MV-4-11 (cell line): ENCODE data around the gene PLXDC2.

Experiments
- DNase-seq: peaks from one replicate; lab custom pipeline; 2025; lab: John Stamatoyannopoulos, UW

The PLXDC2 gene

DNA sequence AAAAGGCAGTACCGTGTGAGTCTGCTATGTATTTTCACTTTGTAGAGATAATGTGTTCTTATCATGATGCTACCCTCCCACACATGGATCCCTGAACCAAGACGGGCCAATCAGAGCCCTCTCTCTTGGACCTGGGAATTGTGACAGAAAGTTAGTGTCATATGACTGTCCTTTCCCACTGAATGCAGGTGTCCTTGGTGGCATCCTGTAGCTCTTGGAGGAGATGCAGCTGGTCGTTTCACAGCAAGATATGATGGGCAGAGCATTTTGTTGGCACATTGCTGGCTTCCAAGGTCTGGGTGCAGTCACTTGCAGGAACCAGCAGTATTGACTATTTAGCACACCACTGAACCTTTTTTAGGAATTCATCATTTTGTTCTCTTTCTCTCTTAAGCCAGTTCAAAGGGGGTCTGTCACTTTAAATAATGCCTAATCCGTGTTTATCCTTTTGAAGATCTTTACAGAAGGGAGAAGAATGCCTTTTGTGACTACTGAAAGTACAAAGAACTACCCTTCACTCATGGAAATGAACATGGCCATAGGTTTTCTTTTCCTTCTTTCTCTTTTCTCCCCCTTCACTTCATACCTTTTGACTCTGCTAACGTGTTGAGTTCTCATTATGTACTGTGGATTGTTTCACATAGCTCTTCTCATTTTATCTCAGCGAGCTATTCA lies 125.1 kb downstream of the PLXDC2 start:
- DNase-seq: no peak

GRCh38 chr10:19944911-19945663 lies 128.9 kb downstream of the PLXDC2 start:
- no peak for DNase-seq

- DNase-seq: no peak
Measured at GRCh38 chr10:19946245-19946644, 130.0 kb downstream of the PLXDC2 start.

DNA sequence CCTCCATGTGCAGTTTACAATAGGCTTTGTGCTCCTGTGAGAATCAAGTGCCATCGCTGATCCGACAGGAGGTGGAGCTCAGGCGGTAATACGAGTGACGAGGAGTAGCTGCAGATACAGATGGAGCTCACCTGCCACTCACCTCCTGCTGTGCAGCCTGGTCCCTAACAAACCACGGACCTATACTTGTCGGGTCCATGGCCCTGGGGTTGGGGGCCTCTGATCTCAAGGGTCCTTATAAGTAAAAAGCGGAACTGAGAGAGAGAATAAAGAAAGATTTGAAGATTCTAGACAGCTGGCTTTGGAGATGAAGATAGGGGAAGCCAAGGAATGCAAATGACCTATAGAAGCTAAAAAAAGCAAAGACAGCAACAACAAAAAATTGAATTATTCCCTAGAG lies 130.6 kb downstream of the PLXDC2 start:
- DNase-seq: no peak

DNA sequence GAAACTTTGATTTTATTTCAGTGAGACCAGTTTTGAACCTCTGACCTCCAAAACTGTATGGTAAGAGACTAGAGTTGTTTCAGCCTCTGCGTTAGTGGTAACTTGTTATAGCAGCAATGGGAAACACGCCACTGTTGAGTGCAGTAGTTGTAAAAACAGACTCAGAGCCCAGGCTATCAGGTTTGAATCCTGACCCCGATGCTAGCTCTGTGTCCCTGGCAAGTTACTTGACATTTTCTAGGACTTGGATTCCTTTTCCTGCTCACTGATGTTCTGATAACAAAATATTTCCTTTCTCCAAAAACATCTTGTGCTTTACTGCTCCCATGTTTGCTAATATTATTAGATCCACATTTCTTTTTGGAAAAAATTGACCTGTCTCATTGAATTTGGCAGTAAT lies 131.0 kb downstream of the PLXDC2 start:
- no peak for DNase-seq

GRCh38 chr10:19947656-19948055 lies 131.4 kb downstream of the PLXDC2 start:
- no peak for DNase-seq

DNA sequence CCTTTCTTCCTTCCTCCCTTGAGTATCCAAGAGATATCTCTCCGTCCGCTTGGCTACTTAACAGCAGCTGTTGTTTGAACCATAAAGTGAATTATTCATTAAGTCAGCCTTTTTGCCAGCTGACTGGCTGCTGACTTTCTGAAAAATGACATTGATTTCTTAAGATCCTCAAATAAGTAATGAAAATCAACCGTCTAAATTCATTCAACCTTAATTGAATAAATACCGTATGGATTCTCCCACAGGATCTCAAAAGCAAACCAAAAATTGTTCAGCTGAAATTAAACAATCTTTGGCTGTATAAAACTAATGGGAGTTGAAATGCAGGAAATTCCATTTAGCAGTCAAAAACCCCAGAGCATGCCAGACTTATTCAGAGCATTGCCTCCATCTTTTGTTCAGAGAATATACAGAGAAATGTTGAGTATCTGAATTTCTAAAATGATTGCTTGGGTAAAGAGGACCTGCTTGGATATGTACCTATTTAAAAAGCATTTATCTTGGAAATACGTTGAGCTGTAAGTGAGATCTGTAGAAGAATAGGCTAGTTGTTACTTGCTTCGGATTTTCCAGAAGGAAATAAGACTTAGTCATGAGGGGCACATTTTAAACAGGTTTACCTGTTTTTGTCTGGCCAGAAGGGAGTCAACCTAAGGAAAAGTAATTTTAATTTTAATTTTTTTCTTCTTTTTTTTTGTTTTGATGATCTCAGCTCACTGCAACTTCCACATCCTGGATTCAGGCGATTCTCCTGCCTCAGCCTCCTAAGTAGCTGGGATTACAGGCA lies 136.2 kb downstream of the PLXDC2 start:
- no peak for DNase-seq

DNA sequence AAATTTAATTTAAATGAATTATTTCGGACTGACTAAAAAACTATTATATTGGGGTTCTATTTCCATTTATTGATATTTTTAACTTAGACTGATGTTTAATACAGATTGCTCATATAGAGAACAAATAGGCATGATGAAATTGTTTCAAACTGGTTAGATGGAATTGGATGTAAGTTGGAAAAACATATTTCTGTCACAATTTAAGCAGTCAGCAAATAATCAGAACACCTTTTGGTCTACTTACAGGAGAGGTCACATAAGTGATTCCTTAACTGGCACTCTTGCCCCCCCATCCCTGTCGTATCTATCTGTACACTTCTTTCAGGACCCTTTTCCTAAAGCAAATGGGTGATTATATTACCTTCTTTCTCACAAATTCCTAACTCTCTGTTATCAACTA lies 138.4 kb downstream of the PLXDC2 start:
- no peak for DNase-seq

- DNase-seq: no peak
Measured at GRCh38 chr10:19956516-19957032, 140.3 kb downstream of the PLXDC2 start.

GRCh38 chr10:19958787-19959186 lies 142.6 kb downstream of the PLXDC2 start:
- DNase-seq: no peak

- no peak for DNase-seq
Measured at GRCh38 chr10:19961076-19962053, 145.1 kb downstream of the PLXDC2 start.

- DNase-seq: no peak
Measured at GRCh38 chr10:19964625-19965024, 148.4 kb downstream of the PLXDC2 start.

DNA sequence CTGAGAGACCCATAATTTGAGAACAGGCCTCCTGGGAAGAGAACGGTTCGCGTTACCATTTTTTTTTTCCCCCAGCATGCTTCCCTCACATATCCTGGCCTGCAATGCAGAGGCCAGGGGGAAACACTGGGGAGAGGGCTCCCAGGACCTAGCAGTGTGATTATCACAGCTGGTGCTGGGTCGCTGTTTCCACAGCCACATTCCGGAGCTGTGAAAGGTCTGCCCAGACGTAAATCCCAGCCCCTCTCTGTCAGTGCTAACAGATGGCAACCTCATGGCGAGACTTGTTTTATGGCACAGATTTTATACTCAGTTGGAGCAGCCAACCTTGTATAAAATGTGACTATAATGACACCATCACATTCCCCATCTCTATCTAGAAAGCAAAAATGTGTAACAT lies 150.5 kb downstream of the PLXDC2 start:
- DNase-seq: no peak

GRCh38 chr10:19967981-19968380 lies 151.7 kb downstream of the PLXDC2 start:
- no peak for DNase-seq

GRCh38 chr10:19968745-19969144 lies 152.5 kb downstream of the PLXDC2 start:
- DNase-seq: no peak

GRCh38 chr10:19970256-19970655 lies 154.0 kb downstream of the PLXDC2 start:
- no peak for DNase-seq

- DNase-seq: no peak
Measured at GRCh38 chr10:19970717-19971116, 154.5 kb downstream of the PLXDC2 start.

DNA sequence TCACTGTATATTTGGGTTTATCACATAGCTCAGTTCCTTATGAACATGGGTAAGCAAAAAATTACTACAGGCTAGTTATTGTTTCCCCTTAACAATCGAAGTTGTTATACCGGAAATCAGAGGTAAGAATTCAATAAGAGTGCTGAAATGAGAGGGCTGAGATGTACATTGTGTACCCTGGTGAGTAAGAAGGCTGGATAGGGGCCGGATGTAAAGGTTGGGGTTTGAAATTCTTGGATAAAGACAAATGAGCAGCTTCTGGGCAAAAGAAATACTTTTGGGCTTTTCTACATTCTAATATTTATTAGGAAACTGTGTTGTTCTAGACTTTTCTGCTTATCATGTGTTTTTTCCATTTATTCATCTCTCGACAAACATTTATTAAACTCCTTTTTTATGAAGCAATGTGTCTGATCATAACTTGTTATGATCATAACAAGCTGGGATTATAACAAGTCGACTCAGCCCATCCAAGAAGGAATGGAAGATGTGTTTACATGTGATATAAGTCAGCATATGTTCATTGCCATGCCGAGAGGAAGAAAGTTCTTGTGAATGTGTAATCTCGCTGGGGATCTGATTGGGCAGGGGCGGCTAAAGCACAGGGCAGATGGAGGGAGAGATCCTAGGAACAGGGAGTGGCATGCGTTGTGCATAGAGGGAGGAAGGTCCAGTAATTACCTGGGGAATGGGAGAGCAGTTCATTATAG lies 155.3 kb downstream of the PLXDC2 start:
- DNase-seq: no peak

- peak; percentile 87 for DNase-seq
Measured at GRCh38 chr10:19974138-19974537, 157.9 kb downstream of the PLXDC2 start.

GRCh38 chr10:19974554-19974953 lies 158.3 kb downstream of the PLXDC2 start:
- no peak for DNase-seq

DNA sequence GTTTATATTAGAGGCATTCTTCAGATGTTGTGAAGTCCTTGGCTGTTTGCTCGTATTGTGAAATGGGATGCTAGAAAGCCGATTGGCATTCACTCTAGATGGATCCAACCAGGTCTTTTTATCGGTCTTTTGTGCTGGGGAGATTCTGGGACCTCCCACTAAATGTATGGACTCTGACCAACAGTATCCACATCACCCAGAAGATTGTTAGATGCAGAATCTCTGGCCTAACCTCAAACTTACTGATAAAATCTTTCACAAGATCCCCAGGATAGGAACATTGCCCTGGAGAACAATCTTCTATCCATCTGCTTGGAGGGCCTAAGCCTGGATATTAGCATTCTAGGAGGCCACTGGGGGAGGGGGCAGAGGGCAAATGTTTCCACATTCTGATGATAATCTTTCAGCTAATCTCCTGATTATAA lies 160.9 kb downstream of the PLXDC2 start:
- DNase-seq: no peak
